NK-92 (cell line): ENCODE data around the gene SLC6A16.
"Not testable (repeated sequence)": the region's sequence is repeated elsewhere in the genome, so short reads cannot be mapped to it uniquely, and the experiment has no call there.

Source experiments
- DNase-seq: peaks from one replicate; lab custom pipeline; 2025; ENCODE audit not compliant: unreplicated experiment; lab: John Stamatoyannopoulos, UW

SLC6A16 gene

GRCh38 chr19:49324801-49325576, at the start of gene SLC6A16:
TSS of gene SLC6A16 (minus strand) at chr19:49325191. CDS start at chr19:49311347, 13,844 bp downstream.
- DNase-seq: no peak

GRCh38 chr19:49373174-49373573, 48.2 kb upstream of the SLC6A16 start:
- DNase-seq: not testable (repeated sequence)

- no peak for DNase-seq
Observed at GRCh38 chr19:49371184-49371583, 46.2 kb upstream of the SLC6A16 start.

GRCh38 chr19:49368711-49369358, 43.8 kb upstream of the SLC6A16 start:
- no peak for DNase-seq

GRCh38 chr19:49366110-49366509, 41.1 kb upstream of the SLC6A16 start:
- no peak for DNase-seq

GRCh38 chr19:49364083-49364737, 39.2 kb upstream of the SLC6A16 start:
- no peak for DNase-seq

- no peak for DNase-seq
Observed at GRCh38 chr19:49363268-49364082, 38.5 kb upstream of the SLC6A16 start, which contains the start of gene DKKL1. TSS of gene DKKL1 (plus strand) at chr19:49363877. CDS start at chr19:49363999, 122 bp downstream.

GRCh38 chr19:49362929-49363267, 37.9 kb upstream of the SLC6A16 start:
- DNase-seq: no peak

GRCh38 chr19:49362048-49362928, 37.3 kb upstream of the SLC6A16 start, which contains the start of gene TEAD2:
TSS of gene TEAD2 (minus strand) at chr19:49362416. CDS start at chr19:49360075, 2,341 bp downstream.
- no peak for DNase-seq

GRCh38 chr19:49361438-49362047, 36.6 kb upstream of the SLC6A16 start:
- DNase-seq: no peak

- DNase-seq: no peak
Observed at GRCh38 chr19:49359851-49360820, 35.1 kb upstream of the SLC6A16 start.

- DNase-seq: no peak
Observed at GRCh38 chr19:49357186-49357585, 32.2 kb upstream of the SLC6A16 start.

- no peak for DNase-seq
Observed at GRCh38 chr19:49356382-49356781, 31.4 kb upstream of the SLC6A16 start.

GRCh38 chr19:49355909-49356353, 30.9 kb upstream of the SLC6A16 start:
- DNase-seq: no peak

GRCh38 chr19:49349567-49349966, 24.6 kb upstream of the SLC6A16 start:
- no peak for DNase-seq

GRCh38 chr19:49348305-49349189, 23.6 kb upstream of the SLC6A16 start:
- no peak for DNase-seq

- no peak for DNase-seq
Observed at GRCh38 chr19:49347835-49348234, 22.8 kb upstream of the SLC6A16 start.
